GM18951 (cell line): ENCODE measurements around the gene GRID2.

ENCODE experiments used
- POLR2A ChIP-seq: IDR thresholded peaks from 4 replicates; pipeline ENCODE4 v1.6.1; 2011; ENCODE audit warnings: mild to moderate bottlenecking; ENCODE audit not compliant: insufficient read length, insufficient read depth; ENCODE audit errors: extremely low read depth
- in situ Hi-C: fragments of 300-500 bp; cut with MboI; formaldehyde crosslinking; loops from one replicate; pipeline ENCODE4 v1.12.0; 2022; ENCODE audit warnings: low sequenced_read_pairs, mixed read lengths, inconsistent platforms; ENCODE audit not compliant: unreplicated experiment

The GRID2 gene

DNA sequence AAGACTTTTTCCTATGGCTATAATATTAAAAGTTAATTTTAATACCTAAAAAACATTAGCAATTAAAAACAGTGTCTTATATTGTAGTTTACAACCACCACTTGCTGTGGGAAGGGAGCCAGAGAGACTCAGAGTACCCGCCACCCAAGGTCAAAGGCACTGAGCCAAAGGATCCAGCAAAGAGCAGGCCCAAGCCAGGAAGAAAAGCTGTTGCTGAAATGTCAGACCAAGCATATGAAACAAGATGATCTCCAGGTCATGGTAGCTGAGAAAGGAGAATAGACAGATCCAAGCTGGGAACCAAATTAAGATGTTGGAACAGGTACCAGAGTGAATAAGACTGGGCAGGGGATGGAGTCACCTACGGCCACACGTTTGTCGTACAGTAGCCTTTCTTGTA lies 1506.0 kb downstream of the GRID2 start:
- no peak for TF ChIP-seq POLR2A
- in situ Hi-C loops: no loop called here

DNA sequence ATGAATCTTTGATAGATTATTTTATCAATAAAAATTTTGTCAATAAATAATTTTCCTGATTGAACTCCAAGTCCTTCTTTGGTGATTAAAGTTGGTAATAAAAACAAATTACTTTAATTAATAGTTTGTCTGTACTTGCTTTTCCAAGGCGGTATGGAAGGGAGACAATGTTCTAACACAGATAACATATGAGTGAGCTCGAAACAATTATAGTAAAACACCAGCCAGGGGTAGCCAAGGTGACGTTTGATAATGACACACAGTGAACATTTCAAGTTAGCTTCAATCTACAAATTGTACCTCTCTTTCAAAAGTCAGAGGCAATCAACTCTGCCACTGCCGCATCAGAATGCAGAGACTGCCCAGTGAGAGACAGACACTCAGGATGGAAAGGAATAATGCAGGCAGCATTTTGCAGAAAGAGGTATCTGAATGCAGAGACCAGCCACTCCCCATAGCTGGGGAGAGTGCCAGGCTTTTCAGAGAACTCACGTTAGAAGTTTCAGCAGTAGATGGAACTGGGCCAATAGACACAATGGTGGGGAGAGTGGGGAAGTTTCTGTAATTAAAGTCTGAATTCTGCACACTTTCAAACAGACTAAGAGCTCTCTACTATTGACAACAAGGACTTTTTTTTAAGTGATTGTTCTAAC lies 1506.7 kb downstream of the GRID2 start:
- in situ Hi-C loops: no loop called here
- TF ChIP-seq POLR2A: no peak

DNA sequence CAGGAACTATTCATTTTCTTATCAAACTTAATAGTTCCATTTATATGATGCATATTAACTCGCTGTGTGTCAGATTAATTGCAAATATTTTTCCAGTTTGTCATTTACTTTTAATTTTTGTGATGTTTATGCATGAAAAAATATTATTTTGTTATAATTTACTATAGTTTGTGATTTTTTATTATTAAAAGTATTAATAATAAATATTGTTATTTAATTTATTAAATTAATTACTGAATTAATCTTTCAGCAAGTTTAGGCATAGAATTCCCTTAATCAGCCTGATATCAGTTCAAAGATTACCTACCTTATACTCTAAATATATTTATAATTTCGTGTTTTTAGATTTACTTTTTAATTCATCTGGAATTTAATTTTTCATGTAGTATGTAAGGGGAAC lies 1509.3 kb downstream of the GRID2 start:
- in situ Hi-C loops: no loop called here
- no peak for TF ChIP-seq POLR2A

DNA sequence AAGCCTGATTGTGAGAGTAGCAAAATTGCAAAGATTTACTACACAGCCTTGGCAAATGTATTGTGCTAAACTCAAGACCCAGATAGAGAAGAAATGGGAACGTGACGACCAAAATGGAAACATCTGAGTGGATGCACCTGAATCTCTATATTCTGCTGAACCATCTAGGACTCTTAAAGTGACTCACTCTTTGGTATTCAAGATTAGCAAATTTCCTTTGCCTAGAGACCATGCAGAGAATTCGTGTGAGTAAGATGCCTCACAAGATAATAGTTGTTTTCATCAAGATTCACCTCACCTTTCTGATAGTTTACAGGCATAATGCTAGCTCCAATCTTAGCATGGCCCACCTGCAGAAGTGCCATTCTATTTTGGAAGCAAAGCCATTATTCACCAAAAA lies 1510.4 kb downstream of the GRID2 start:
- in situ Hi-C loops: no loop called here
- no peak for TF ChIP-seq POLR2A

DNA sequence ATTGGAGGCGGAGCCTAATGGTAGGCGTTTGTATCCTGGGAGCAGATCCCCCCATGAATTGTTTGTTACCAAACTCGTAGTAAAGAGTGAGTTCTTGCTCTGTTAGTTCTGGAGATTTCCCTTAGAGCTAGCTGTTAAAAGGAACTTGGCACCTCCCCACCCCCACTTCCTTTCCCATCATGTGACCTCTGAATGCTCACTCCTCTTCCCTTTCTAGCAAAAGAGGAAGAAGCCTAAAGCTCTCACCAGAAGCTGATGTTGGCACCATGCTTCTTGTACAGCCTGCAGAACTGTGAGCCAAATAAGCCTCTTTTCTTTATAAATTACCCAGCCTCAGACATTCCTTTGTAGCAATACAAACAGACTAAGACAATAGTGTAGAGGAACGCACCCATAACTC lies 1511.0 kb downstream of the GRID2 start:
- no peak for TF ChIP-seq POLR2A
- in situ Hi-C loops: no loop called here
